Forelimb muscle (tissue), 1 donor: Measurements from ENCODE around the gene KAZN. TPM values are rescaled to one million over a fixed set of nuclear protein-coding genes. Genes with fewer than 3 reads are reported as not detected.

Experiments
- DNase-seq: peaks from one replicate; pipeline ENCODE4 v3.0.0-alpha.2; 2013; ENCODE audit warnings: low read depth
- polyA plus RNA-seq: library from polyadenylated mRNA; unstranded; fragments of 120-200 nt; gene quantifications from one replicate; pipeline ENCODE4 v1.2.1, GENCODE V29; 2013; ENCODE audit not compliant: insufficient read length

The KAZN gene
- polyA plus RNA-seq, 1 donor: 12.8 TPM

DNA sequence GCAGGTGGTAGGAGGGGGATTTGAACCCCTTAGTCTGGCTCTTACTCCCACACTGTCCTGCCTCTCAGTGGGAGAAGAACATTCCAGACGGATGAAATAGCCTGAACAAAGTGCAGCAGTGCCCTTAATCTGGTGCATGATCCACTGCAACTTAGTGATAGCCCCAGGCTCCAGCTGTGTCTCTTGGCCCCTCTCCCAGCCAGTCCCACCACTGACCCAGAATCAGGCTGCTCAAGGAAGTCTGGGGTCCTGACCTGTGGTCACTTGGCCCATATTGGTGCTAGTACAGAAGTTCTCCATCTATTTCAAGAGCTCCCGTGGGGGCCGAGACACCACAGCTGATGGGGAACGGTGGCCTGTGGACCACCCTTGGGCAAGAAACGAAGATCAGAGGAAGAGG is 255.0 kb downstream of the KAZN start:
- DNase-seq: no peak

DNA sequence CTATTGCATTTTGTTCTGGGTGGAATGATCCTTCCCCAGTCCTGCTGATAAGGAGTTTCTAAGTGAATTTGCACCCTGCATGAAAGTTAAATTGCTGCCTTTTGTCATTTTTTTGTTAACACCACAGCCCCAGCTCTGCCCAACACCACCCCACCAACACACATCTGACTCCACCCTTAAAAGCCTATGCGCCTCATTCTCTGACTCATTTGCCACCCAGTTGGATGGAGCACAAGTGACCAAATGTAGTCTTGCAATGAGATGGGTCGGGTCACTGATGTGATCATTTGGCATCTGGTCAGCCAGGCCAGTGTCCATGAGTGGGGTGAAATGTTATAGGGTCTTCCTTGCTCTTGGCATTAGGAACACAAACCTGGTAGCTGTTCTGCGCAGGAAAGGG is 256.8 kb downstream of the KAZN start:
- no peak for DNase-seq

GRCh38 chr1:14855801-14856200 is 257.3 kb downstream of the KAZN start:
- DNase-seq: no peak

GRCh38 chr1:14857436-14858195 is 259.1 kb downstream of the KAZN start:
- DNase-seq: no peak

GRCh38 chr1:14862114-14862771 is 263.8 kb downstream of the KAZN start:
- no peak for DNase-seq

DNA sequence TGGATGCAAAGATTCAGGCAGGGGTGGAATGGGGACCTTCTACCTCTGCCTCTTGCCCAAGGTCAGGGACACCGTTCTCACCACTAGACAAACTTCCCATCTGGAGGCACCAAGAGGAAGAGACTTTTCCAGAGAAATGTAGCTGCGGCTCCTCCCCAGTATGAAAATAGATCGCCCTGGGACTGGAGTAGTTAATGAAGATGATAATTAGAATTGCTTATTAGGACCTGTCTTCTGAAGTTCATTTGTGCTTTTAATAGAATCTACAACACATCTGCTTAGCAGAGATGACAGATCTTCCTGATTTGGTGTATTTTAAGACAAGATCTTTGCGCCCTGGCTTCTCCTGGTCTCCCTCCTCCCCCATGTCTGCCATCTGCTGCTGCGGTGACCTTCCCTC is 266.6 kb downstream of the KAZN start:
- DNase-seq: no peak

GRCh38 chr1:14866911-14867612 is 268.6 kb downstream of the KAZN start:
- DNase-seq: no peak

- no peak for DNase-seq
Measured at GRCh38 chr1:14869187-14869586, 270.7 kb downstream of the KAZN start.

DNA sequence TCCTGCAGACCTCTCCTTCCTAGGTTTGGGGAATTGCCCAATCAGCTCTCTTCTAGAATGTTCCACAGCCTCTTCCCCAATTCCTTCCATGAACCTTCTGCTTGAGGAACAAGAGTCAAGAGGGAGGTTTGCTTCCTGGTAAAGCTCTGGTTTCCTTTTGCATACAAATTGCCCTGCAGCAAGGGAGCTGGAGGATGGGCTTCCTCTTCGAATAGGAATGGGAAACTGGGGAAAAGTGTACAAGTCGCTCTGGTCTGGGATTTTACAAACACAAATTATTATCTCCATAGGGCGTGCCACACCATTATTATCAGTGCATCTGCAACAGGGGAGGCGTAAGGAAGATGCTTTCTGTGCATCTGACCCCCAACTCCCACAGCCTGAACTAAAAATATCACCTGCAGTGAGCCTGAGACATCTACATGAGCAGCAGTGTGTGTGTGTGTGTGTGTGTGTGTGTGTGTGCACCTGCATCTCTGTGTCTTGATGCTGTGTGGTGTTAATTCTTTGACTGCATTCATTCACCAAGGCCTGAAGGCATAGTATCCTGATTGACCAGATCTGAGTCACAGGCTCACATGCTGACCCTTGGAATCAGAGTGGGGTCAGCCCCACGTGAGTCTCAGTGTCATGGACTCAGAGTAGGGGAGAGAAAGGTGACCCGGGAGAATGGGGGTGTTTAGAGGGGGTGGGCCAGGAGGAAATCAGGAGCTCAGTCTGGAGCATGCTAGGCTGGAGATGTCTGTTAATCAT is 272.9 kb downstream of the KAZN start:
- DNase-seq: no peak

DNA sequence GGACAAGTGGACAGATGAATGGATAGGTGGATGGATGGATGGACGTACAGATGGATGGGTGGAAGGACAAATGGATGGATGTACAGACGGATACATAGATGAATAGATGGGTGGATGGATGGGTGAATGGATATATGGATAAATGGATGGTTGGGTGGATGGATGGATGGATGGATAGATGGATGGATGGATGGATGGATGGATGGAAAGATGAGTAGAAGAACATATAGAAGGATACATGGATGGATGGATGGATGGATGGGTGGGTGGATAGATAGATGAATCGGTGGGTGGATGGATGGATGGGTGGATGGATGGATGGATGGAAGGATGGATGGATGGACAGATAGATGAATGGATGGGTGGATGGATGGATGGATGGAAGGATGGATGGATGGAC is 274.3 kb downstream of the KAZN start:
- DNase-seq: no peak

- DNase-seq: no peak
Measured at GRCh38 chr1:14873677-14874076, 275.2 kb downstream of the KAZN start.

DNA sequence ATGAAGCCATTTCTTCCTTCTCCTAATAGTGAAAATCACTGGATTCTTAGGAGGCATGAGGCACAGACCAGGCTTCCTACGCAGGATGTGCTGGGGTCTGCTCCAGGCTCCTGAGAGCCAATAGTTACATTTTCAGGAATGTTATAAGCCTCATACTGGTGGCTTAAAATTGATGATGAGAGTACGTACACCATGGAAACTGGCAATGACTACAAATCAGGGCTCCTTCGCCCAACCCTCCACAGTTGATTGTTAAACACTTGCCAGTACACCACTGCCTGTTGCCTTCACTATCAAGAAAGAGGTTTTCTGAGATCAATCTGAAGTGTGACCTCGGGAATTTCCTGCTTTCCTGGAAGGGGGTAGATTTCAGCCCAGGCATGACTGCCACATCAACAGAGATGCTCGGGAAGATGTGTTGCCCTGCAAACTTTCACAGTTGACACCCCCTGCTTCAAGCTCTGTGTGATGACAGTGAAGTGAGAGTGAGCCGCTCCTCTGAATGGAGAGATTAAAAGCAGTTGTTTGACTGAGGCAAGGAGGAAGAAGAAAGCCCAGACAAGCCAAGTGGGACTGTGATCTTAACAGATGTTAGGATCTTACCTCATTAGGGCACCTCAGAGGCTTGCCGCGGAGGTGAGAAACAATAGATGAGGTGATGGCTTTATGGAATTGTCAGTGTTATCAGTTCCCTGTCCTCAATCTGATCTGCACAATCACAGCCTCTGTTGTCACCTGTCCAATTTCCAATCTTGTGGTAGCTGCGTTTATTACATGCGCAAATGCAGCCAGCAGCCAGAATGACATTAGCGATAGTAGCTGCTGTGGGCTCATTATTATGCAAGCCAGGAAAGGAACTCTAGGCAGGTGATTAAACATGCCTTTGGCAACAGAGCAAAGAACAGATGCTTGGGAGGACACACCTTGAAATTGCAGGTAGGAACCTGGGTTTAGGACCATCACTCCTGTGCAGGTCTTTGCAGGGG is 277.3 kb downstream of the KAZN start:
- no peak for DNase-seq

DNA sequence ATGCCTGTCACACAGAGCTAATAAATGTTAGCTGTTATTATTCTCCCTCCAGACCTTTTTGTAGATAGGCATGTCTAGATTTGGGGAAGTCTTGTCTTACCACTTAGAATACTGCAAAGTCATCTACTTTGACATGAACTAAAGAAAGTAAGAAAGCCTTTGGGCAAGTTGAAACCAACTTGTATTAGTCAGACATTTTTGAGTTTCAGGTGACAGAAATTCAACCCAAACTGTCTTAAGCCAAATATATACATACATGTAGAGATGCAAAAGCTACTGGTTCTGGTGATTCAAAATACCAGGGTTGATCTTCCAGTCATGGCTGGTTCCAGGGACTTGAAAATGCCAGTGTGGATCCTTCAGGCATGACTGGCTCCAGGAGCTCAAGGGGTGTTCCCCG is 278.3 kb downstream of the KAZN start:
- DNase-seq: no peak

DNA sequence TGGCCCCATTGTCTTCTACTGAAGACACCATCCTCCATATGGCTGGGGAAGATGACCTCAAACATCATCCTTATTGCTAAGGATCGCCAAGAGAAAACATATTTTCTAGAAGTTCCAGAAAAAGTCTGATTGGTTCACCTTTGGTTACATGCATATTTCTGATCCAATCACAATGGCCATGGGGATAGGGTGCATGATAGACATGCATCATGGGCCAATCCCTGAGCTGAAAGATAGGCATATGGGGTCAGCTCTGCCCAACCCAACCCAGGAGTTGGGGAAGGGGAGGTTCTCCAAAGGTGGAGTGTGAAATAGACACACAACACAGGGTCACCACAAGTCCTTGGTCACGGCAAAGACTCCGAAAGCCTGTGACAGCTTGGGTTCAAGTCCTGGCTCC is 278.7 kb downstream of the KAZN start:
- DNase-seq: no peak

DNA sequence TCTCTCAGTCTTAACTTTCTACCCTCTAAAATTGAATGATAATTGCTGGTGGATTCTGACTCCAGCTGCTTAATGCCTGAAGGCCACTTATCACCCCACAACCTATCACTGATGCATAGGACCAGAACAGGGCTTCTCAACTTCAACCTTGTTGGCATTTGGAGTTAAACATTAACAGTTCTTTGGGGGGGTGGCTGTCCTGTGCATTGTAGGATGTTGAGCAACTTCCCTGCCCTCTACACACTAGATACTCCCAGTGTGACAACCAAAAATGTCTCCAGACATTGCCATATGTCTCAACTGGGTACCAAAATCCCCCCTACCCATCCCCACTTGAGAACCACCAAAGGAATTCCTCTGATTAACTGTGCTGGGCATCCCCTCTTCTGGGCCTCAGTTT is 279.6 kb downstream of the KAZN start:
- DNase-seq: no peak

GRCh38 chr1:14878951-14879350 is 280.5 kb downstream of the KAZN start:
- DNase-seq: no peak

- DNase-seq: no peak
Measured at GRCh38 chr1:14880456-14881316, 282.2 kb downstream of the KAZN start.

- DNase-seq: no peak
Measured at GRCh38 chr1:14881775-14882672, 283.5 kb downstream of the KAZN start.

GRCh38 chr1:14884614-14885175 is 286.2 kb downstream of the KAZN start:
- DNase-seq: no peak
